K562 (cell line): Measurements from ENCODE around the gene MED14. TPM values are rescaled to one million over a fixed set of nuclear protein-coding genes. Genes with fewer than 3 reads are reported as not detected.

Source experiments
- ATAC-seq: fragments of 200-7000 bp; cut with Tn5 transposase; 3 replicates; pipeline ENCODE4 v1.9.1; 2020; ENCODE audit warnings: moderate library complexity
- BruUV-seq: library from RNA; stranded (reverse); fragments of 400-500 nt; replicated peaks from 2 replicates; lab custom pipeline; 2021; lab: Mats Ljungman, UMichigan
- CTCF ChIA-PET: fragments of 300-600 bp; formaldehyde crosslinking; extraction: SDS; loops from one replicate; lab custom pipeline; 2021; ENCODE audit warnings: low intra/inter-chr PET ratio; lab: Yijun Ruan, JAX
- POLR2A ChIA-PET: fragments of 300-600, 350-650 bp; sonication (Branson Sonifier 250); formaldehyde crosslinking; extraction: SDS; loops from one replicate; lab custom pipeline; 2021; ENCODE audit warnings: antibody characterized with exemption, inconsistent platforms; lab: Yijun Ruan, JAX
- DNase-seq, 4 experiments: peaks; one replicate each; pipeline versions ENCODE4 v3.0.0 to v3.0.0-alpha.2; 2011 to 2018; ENCODE audit warnings: low spot score in 3 of 4, mixed read lengths in 3 of 4; ENCODE audit errors: extremely low read depth in 1 of 4
- FAIRE-seq: peaks from 2 replicates; lab custom pipeline; 2011; peaks lifted over from hg19 to GRCh38; lab: Jason Lieb, UNC
- H2AFZ ChIP-seq: 2 replicates; pipeline ENCODE4 v1.6.0; 2011; ENCODE audit warnings: low read depth, low read length, control low read depth, inconsistent platforms
- H3K27ac ChIP-seq: fragments of 200-600 bp; 3 replicates; pipeline ENCODE4 v1.8.0; 2011; ENCODE audit warnings: low read depth, mild to moderate bottlenecking, control low read depth, inconsistent platforms, low read length, moderate library complexity, mixed read lengths; ENCODE audit errors: extremely low read depth
- H3K27me3 ChIP-seq, 2 experiments: fragments of 300-600 bp in 1 of 2; 2 replicates in 1 of 2; 3 replicates in 1 of 2; pipeline versions ENCODE4 v1.6.0 to v1.8.0; 2011; ENCODE audit warnings: inconsistent platforms in 2 of 2, low read length in 2 of 2, mild to moderate bottlenecking in 1 of 2, mixed read lengths in 1 of 2, moderate library complexity in 1 of 2; ENCODE audit not compliant: control insufficient read depth in 2 of 2, insufficient read depth in 2 of 2
- H3K36me3 ChIP-seq: fragments of 300-600 bp; 3 replicates; pipeline ENCODE4 v1.8.0; 2011; ENCODE audit warnings: mild to moderate bottlenecking, low read length, inconsistent platforms; ENCODE audit not compliant: control insufficient read depth, insufficient read depth
- H3K4me1 ChIP-seq, 2 experiments: fragments of 200-600 bp in 1 of 2; replicated peaks in 1 of 2; 2 replicates in 1 of 2; 3 replicates in 1 of 2; pipeline versions ENCODE4 v1.5.1 to v1.8.0; 2011; ENCODE audit warnings: inconsistent platforms in 2 of 2, low read length in 2 of 2, mild to moderate bottlenecking in 1 of 2, mixed read lengths in 1 of 2, moderate library complexity in 1 of 2; ENCODE audit not compliant: control insufficient read depth in 2 of 2, insufficient read depth in 2 of 2
- H3K4me2 ChIP-seq: 2 replicates; pipeline ENCODE4 v1.6.1; 2011; ENCODE audit warnings: low read length, control low read depth, inconsistent platforms, mixed read lengths; ENCODE audit not compliant: insufficient read depth
- H3K4me3 ChIP-seq: fragments of 200-600 bp; sonication (generic), shearing (Covaris generic); 2 replicates; pipeline ENCODE4 v1.5.1; 2016; ENCODE audit warnings: control low read depth, inconsistent platforms
- H3K79me2 ChIP-seq: fragments of 200-600 bp; 3 replicates; pipeline ENCODE4 v1.8.0; 2011; ENCODE audit warnings: low read length, inconsistent platforms; ENCODE audit not compliant: control insufficient read depth, insufficient read depth
- H3K9ac ChIP-seq, 2 experiments: 2 replicates each; pipeline versions ENCODE4 v1.6.0 to v1.6.1; 2011; ENCODE audit warnings: low read depth in 2 of 2, low read length in 2 of 2, control low read depth in 1 of 2, inconsistent platforms in 1 of 2, mild to moderate bottlenecking in 1 of 2, mixed read lengths in 1 of 2; ENCODE audit not compliant: insufficient read depth in 1 of 2
- H3K9me1 ChIP-seq: one replicate; pipeline ENCODE4 v1.6.0; 2011; ENCODE audit warnings: inconsistent platforms, mild to moderate bottlenecking, low read length, moderate library complexity; ENCODE audit not compliant: control insufficient read depth, insufficient read depth
- H3K9me3 ChIP-seq: replicated peaks from 2 replicates; pipeline ENCODE4 v1.5.1; 2011; ENCODE audit warnings: low read depth, low read length, inconsistent platforms; ENCODE audit not compliant: control insufficient read depth, insufficient read depth
- H4K20me1 ChIP-seq: replicated peaks from 2 replicates; pipeline ENCODE4 v1.6.1; 2011; ENCODE audit warnings: low read length, inconsistent platforms, mixed read lengths; ENCODE audit not compliant: control insufficient read depth, insufficient read depth
- CBFA2T3 ChIP-seq: fragments of 450-650 bp; IDR thresholded peaks from 2 replicates; pipeline ENCODE4 v1.6.1; 2017
- CCAR2 ChIP-seq: fragments of 200-400 bp; formaldehyde crosslinking; IDR thresholded peaks from 2 replicates; pipeline ENCODE4 v1.6.1; 2017; ENCODE audit warnings: mild to moderate bottlenecking, low read depth, low read length
- CXXC5 ChIP-seq: fragments of 250-450 bp; sonication (Bioruptor Pico); IDR thresholded peaks from 2 replicates; pipeline ENCODE4 v1.8.0; 2022; ENCODE audit warnings: inconsistent platforms, mild to moderate bottlenecking, moderate library complexity
- PCBP2 ChIP-seq: fragments of 200-400 bp; formaldehyde crosslinking; IDR thresholded peaks from 2 replicates; pipeline ENCODE4 v1.6.1; 2018; ENCODE audit warnings: low read length, low read depth, mild to moderate bottlenecking, moderate library complexity; ENCODE audit not compliant: poor library complexity, severe bottlenecking
- PTRF ChIP-seq: fragments of 450-650 bp; IDR thresholded peaks from 2 replicates; pipeline ENCODE4 v1.6.1; 2016; ENCODE audit warnings: mild to moderate bottlenecking, missing genetic modification characterization, missing compliant biosample characterization
- SP2 ChIP-seq: IDR thresholded peaks from 2 replicates; pipeline ENCODE4 v1.6.1; 2011; ENCODE audit warnings: mild to moderate bottlenecking, low read depth, low read length, moderate library complexity; ENCODE audit not compliant: poor library complexity, severe bottlenecking; ENCODE audit errors: extremely low read depth
- TCFL5 ChIP-seq: fragments of 250-450 bp; sonication (Bioruptor Pico); conservative IDR thresholded peaks from 2 replicates; pipeline ENCODE4 v1.6.1; 2021; ENCODE audit warnings: mild to moderate bottlenecking, moderate library complexity, matching md5 sums
- TSC22D4 ChIP-seq: fragments of 450-650 bp; IDR thresholded peaks from 2 replicates; pipeline ENCODE4 v1.6.1; 2016; ENCODE audit warnings: missing genetic modification characterization, missing biosample characterization, control low read depth
- ZFP30 ChIP-seq: fragments of 250-450 bp; sonication (Bioruptor Pico); IDR thresholded peaks from 2 replicates; pipeline ENCODE4 v1.8.0; 2022; ENCODE audit warnings: moderate library complexity, mild to moderate bottlenecking, inconsistent platforms, borderline replicate concordance
- ZNF445 ChIP-seq: fragments of 250-450 bp; sonication (Bioruptor Pico); IDR thresholded peaks from 2 replicates; pipeline ENCODE4 v1.4.0; 2020; ENCODE audit warnings: low read depth, mild to moderate bottlenecking, moderate library complexity
- ZNF79 ChIP-seq: fragments of 250-450 bp; sonication (Bioruptor Pico); IDR thresholded peaks from 2 replicates; pipeline ENCODE4 v1.4.0; 2020; ENCODE audit warnings: low read depth, mild to moderate bottlenecking, moderate library complexity
- in situ Hi-C: fragments of 300-500 bp; cut with MboI; formaldehyde crosslinking; loops from 4 replicates; pipeline ENCODE4 v1.15.0; 2018; ENCODE audit warnings: inconsistent platforms, mixed read lengths
- intact Hi-C: fragments of 100-400 bp; cut with micrococcal nuclease; formaldehyde crosslinking; loops from 2 replicates; pipeline ENCODE4 v1.14.2; 2022
- polyA plus RNA-seq, 8 experiments: library from polyadenylated mRNA; depleted of rRNA in 4 of 8; stranded (reverse) in 5 of 8; unstranded in 3 of 8; fragments of >200 nt; fragmentation: Nextera tagmentation in 2 of 8; fragmentation: Illumina TruSeq in 1 of 8; extraction: Ambion mirVana in 2 of 8; extraction: Trizol in 1 of 8; gene quantifications; 2 replicates each; pipeline versions ENCODE4 v1.2.1 to v1.2.3, GENCODE V29; 2011 to 2014; ENCODE audit warnings: inconsistent platforms in 1 of 8, missing spikeins in 1 of 8
- total RNA-seq, 7 experiments: library from RNA; depleted of rRNA in 6 of 7; stranded (reverse); fragments of >200 nt in 6 of 7; fragmentation: Illumina TruSeq in 2 of 7; extraction: Trizol in 2 of 7; gene quantifications; 2 replicates each; pipeline versions ENCODE4 v1.2.1 to v1.2.3, GENCODE V29; 2011 to 2021; ENCODE audit warnings: low replicate concordance in 1 of 7

Gene MED14
- total and polyA plus RNA-seq, 9 of the 15 experiments (the other 6 are each of a cell fraction or from before 2014, with no cell fraction given), result 9.2 to 35.3 (median 18.7) TPM

DNA sequence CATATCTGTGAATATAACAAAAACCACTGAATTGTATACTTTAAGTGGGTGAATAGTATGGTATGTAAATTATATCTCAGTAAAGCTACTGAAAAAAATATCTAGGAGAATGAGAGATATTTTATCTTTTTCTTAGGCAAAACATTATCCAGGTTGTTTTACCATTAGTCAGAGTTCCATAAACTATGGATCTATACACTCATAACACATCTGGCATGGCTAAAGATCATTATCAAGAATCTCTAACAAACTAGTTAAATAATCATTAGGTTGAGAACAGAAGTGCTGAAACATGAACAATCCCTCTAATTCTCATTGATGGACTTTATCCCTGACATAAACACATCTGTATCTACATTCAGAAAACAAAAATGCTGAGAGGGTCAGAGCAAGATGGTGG lies 15.6 kb downstream of the MED14 start:
- Histone ChIP-seq H3K9me1 (no peaks in the 10 kb centered on the region), H4K20me1 (no peaks in the 10 kb centered on the region), H3K4me3 (no peak overlapping the region), H3K4me2 (no peak overlapping the region), H3K27ac (no peak overlapping the region), H3K9ac (no peak overlapping the region), H3K9me3 (no peaks in the 10 kb centered on the region), H3K36me3 (peaks cover 19% of the 10 kb centered on the region; the same call in 2 of the 3 replicates), H3K27me3 (no peaks in the 10 kb centered on the region), H3K79me2 (peaks cover 39% of the 10 kb centered on the region), H2AFZ (no peak overlapping the region), H3K4me1 (no peaks in the 10 kb centered on the region; a peak in 1 of 5 replicates)
- no peak for FAIRE-seq
- no peak for ATAC-seq
- TF ChIP-seq PCBP2, result no peak
- TF ChIP-seq CXXC5, result no peak
- no peak for TF ChIP-seq PTRF (tag)
- no peak for TF ChIP-seq TCFL5 (CRISPR knock-in tag)
- no peak for TF ChIP-seq ZNF79 (CRISPR knock-in tag)
- no peak for TF ChIP-seq ZFP30 (CRISPR knock-in tag)
- TF ChIP-seq CBFA2T3, result no peak
- no peak for TF ChIP-seq TSC22D4 (tag)
- no peak for TF ChIP-seq CCAR2
- TF ChIP-seq SP2, result no peak
- no peak for TF ChIP-seq ZNF445 (CRISPR knock-in tag)
- CTCF ChIA-PET, result no interaction called here
- DNase-seq, result no peak
- intact Hi-C loops, result no loop called here
- POLR2A ChIA-PET, result no interaction called here
- BruUV-seq, result no TSS peak
- in situ Hi-C loops, result no loop called here
